ENCODE results near the gene TBXAS1.

Gene TBXAS1

DNA sequence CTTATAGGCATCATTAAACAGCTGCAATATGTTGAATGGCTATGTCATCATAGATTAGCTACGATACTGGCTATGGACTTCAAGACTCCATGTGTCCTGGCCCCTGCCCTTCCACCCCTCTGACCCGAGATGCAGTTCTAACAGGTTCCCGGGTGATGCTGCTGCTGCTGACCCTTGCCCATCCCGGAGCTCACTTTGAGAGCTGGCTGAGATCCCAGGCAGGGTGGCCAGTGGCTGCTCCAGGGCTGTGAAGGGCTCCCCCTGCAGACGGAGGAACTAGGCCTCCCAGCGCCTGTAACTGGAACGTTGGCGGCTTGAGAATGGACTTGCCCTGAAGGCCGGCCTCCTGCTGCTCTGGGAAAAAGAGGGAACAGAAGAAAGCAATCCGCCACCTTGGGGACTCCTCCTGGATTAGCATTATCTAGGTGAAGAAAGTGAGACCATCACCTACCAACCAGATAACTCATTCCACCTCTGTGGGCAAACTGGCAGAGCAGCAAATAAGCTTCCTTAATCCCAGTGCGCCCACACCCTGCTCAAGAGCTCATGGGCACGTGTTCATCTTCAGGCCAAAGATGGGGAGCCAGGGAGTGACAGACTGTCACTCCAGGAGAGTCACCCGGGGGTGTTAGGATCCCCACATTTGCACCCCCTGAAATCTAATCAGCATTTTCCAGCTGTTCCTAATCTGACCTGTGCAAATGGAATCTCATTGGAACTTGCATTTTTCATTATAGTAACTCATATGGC is 176.9 kb downstream of the TBXAS1 start:
- no peak for DNase-seq

DNA sequence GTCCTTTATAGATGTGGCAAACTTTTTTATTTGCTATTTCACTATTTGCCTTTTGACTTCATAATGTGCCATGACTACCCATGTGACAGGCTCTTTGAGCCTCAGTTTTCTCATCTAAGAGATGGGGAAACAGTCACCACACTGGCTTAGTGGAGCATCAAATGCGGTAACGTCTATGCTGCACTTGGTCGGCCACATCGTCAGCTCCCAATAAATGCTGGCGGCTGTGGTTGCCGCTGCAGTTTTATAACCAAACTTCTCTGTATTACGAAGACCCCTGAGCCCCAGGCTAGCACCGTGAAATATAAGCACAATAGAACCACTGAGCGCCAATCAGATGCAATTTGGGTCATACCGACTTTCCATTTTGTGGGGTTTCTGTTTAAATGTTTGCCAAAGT is 177.5 kb downstream of the TBXAS1 start:
- DNase-seq: no peak

- no peak for DNase-seq
Measured at GRCh38 chr7:140007051-140007690, 178.1 kb downstream of the TBXAS1 start.

- no peak for DNase-seq
Measured at GRCh38 chr7:140008755-140009610, 179.9 kb downstream of the TBXAS1 start.

- no peak for DNase-seq
Measured at GRCh38 chr7:140009735-140010134, 180.7 kb downstream of the TBXAS1 start.

GRCh38 chr7:140010194-140010895 is 181.3 kb downstream of the TBXAS1 start:
- no peak for DNase-seq

DNA sequence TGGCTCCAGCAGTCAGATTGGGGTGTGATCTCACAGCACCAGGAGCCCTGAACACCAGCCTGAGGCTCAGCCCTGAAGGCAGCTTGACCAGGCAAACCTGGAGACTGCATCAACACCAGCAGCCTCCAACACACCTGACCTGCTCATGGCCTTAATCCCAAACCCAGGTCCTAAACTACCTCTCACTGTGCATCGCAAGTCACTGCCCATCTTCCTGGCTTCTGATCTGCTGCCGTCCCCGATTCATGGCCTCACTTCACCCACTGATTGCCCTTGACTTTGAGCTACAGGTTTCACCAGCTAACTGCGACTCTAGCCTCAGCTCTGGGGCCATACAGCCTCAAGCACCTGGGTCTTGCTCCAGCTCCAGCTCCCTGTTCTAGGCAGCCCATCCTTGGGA is 184.6 kb downstream of the TBXAS1 start:
- DNase-seq: no peak

DNA sequence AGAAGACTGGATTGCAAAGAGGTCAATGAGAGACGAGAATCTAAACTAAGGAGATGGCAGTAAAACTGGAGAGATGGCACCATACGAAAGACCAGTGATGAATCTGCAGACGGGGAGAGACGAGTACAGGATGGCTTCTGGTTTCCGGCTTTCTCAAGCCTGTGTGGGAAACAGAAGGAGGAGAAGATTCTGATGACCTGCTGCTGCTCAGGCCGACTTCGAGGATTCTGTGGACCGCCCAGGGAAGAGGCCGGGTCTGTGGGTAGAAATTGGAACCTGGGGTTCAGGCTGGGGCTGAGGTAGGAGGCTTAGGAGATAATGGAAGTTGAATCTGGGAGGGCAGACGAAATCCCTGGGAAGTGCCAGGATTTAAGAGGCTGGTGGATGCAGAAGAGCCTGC is 185.1 kb downstream of the TBXAS1 start:
- no peak for DNase-seq

DNA sequence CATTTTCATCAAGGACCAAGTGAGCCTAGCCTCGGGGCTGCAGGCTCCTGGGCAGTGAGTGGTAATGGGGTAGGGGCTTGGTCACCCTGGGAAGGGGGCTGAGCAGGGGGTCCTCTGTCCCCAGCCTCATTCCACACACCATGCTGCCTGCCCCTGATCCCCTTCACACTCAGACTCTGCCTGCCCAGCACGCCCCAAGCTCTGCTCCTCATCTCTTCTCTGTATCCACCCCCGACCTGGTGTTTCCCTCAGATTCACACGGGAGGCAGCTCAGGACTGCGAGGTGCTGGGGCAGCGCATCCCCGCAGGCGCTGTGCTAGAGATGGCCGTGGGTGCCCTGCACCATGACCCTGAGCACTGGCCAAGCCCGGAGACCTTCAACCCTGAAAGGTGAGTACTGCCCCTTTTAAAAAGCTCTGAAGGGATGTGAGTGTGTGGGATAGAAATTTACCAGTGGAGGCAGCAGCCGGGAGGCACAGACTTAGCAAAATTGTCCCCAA is 186.5 kb downstream of the TBXAS1 start:
- DNase-seq: no peak

DNA sequence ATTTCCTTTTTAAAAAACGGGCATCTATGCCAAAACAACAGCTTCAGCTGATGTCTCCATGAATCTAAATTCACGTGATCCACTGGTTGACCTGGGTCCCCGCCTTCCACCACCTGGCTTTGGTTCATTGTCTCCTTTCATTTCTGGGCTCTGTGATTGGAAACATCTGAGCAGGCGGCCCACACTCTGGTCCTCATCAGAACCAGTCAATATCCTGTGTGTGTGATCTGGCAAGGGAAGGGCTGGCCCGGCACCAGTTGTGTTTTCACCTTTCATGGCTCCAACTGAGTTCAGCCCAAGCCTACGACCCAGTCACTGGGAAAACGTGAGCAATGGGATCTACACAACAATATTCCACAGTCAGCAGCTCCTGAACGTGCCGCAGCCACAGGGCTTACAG is 187.5 kb downstream of the TBXAS1 start:
- no peak for DNase-seq

GRCh38 chr7:140017034-140017433 is 188.0 kb downstream of the TBXAS1 start:
- no peak for DNase-seq

DNA sequence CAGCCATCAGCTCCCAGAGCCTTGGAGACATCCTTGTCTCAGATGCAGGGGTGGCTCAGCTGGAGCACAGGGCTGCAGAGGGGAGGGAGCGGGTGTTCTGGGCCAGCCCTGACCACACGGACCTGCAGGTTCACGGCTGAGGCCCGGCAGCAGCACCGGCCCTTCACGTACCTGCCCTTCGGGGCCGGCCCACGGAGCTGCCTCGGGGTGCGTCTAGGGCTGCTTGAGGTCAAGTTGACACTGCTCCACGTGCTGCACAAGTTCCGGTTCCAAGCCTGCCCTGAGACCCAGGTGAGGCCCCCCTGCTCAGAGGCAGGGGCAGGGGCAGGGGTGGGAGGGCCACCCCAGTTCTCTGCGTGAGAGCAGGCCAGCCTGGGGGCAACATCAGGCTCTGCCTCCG is 188.5 kb downstream of the TBXAS1 start:
- DNase-seq: no peak

GRCh38 chr7:140018125-140019043 is 189.3 kb downstream of the TBXAS1 start:
- DNase-seq: no peak

DNA sequence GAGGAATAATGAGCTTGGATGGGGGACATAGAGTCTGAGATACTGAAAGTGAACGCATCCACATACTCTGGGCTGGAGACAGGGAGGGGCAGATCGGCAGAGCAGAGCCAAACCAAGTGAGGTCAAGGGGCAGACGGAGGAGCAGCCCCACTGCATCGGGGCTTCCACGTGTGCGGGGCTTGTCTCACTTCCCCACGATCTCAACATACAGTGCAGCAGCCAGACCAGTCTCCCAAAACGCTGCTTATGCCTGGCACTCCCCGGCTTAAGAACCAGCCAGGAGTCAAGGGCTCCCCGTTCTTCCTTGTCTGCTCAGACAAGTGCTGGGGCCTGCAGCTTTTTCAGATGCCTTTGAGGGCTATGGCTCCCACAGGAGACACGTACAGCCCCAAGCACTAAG is 190.1 kb downstream of the TBXAS1 start:
- no peak for DNase-seq

GRCh38 chr7:140019606-140020005 is 190.5 kb downstream of the TBXAS1 start:
- no peak for DNase-seq

GRCh38 chr7:140021603-140022002 is 192.5 kb downstream of the TBXAS1 start:
- no peak for DNase-seq

- no peak for DNase-seq
Measured at GRCh38 chr7:140022582-140023211, 193.6 kb downstream of the TBXAS1 start.

- no peak for DNase-seq
Measured at GRCh38 chr7:140023728-140024127, 194.7 kb downstream of the TBXAS1 start.

GRCh38 chr7:140024585-140024984 is 195.5 kb downstream of the TBXAS1 start:
- no peak for DNase-seq

DNA sequence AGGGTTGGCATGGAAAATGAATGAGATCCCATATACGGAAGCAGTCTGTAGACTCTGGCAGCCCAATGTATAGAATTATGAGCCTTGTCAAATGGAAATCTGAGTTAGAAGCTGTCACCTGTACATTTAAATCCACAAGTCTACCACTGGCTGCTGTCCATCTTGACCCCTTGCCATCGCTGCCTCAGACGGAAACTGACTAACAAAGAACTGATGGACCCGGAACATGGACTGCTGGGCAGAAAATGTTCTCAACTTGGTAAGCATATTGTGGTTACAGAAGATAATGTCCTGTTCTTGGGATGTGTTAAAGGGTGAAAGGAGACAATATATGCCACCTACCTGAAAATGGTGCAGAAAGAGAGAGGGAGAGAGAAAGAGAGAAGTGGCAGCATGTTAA is 196.2 kb downstream of the TBXAS1 start:
- no peak for DNase-seq

DNA sequence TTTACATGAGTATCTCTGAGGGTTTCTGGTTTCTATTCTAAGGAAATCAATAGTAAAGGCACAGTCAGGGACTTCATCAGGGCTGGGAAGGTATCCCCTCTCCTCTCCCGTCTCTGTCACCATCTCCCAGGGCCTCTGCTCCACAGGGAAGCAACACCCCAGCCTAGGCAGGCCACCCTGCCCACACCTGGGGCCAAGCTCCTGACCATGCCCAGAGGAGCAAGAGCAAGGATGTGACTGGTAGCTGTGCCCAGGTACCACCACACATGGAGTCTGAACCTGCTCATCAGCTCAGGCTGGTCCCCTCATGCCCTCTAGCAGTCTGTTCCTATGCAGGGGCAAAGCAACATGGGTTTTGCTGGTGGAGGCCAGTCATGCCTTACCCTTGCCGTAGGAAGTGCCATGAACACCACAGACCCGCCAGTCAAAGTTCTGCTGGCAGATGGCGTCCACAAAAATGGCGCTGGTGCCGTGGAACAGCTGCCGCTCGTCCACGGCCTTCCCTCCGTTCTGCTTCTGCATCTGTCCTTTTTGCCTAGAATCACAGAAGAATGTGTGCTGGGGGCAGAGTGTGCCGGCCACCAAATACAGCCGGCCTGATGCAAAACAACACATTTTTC is 196.9 kb downstream of the TBXAS1 start:
- no peak for DNase-seq

Data from activated CD8-positive, alpha-beta memory T cell treated with anti-CD3 and anti-CD28 coated beads for 24 hours (primary cell).